Epithelial cell of prostate (primary cell): ENCODE measurements around the gene EFCAB13.
"Not testable (repeated sequence)": the region's sequence is repeated elsewhere in the genome, so short reads cannot be mapped to it uniquely, and the experiment has no call there.

Experiments
- DNase-seq: peaks from one replicate; pipeline ENCODE4 v3.0.0-alpha.2; 2011; ENCODE audit warnings: low read depth, low spot score
- H3K27ac ChIP-seq: fragments of 450-650 bp; 2 replicates; pipeline ENCODE4 v1.5.1; 2017; ENCODE audit warnings: mild to moderate bottlenecking

The EFCAB13 gene

DNA sequence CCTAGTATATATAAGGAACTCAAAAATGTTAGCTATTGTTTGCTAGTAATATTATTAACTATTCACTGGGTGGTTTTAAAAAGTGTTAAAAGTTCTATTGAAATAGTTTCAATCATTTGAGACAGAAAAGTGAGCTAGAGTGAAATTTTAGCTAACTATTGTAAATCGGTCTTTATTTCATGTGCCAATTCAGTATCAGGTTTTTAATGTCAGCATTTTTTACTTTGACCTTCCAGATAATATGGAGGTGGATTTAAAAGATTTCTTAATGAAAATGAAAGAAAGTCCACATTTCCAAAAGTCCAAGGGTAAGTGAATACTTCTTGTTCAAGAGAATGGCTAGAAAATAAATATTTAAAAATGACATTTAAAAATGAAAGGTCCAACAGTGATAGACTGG is 90.9 kb downstream of the EFCAB13 start:
- no peak overlapping the region for H3K27ac ChIP-seq
- no peak for DNase-seq

DNA sequence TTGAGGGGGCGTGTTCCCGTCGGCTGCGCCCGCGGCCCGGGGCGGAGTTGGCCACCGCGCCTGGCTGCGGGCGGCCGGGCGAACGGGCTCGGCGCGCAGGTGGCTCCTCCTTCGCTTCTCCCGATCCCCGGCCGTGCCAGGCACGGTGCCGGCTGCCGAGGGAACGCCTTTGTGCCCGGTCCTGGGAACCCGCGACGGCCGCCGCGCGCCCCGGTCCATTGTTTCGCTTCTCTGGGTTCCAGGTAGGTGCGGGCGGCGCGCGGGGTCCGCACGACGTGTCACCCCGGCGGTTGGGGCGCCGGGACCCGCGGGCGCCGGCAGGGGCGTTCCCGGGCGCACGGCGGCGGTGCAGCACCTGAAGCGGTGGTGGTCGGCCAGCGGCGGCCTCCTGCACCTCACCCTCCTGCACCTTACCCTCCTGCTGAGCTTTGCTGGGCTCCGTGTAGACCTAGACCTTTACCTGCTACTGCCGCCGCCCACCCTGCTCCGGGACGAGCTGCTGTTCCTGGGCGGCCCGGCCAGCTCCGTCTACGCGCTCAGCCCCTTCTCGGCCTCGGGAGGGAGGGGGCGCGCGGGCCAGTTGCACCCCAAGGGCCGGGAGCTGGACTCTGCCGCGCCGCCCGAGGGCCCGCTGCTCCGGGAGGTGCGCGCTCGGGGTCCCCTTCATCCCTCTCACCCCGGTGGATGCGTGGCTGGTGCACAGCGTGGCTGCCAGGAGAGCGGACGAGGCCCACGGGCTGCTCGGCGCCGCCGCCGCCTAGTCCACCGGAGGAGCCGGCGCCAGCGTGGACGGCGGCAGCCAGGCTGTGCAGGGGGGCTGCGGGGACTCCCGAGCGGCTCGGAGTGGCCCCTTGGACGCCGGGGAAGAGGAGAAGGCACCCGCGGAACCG is 99.9 kb downstream of the EFCAB13 start:
- no peak for DNase-seq
- no peak overlapping the region for H3K27ac ChIP-seq

DNA sequence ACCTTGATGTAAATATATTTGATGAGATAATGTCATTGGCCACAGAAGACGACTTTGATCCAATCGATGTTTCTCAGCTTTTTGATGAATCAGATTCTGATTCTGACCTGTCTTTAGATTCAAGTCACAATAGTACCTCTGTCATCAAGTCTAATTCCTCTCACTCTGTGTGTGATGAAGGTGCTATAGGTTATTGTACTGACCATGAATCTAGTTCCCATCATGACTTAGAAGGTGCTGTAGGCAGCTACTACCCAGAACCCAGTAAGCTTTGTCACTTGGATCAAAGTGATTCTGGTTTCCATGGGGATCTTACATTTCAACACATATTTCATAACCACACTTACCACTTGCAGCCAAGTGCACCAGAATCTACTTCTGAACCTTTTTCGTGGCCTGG is 101.5 kb downstream of the EFCAB13 start:
- DNase-seq, H3K27ac ChIP-seq: not testable (repeated sequence)

DNA sequence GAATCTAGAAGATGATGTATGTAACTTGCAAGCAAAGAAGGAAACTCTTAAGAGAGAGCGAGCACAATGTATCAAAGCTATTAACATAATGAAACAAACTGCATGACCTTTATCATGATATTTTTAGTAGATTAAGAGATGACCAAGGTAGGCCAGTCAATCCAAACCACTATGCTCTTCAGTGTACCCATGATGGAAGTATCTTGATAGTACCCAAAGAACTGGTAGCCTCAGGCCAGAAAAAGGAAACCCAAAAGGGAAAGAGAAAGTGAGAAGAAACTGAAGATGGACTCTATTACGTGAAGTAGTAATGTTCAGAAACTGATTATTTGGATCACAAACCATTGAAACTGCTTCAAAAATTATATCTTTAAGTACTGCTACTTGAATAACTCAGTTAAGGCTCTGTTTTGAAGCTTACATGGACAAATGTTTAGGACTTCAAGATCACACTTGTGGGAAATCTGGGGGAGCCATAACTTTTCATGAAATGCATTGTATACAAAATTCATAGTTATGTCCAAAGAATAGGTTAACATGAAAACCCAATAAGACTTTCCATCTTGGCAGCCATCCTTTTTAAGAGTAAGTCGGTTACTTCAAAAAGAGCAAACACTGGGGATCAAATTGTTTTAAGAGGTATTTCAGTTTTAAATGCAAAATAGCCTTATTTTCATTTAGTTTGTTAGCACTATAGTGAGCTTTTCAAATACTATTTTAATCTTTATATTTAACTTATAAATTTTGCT is 102.3 kb downstream of the EFCAB13 start:
- DNase-seq, H3K27ac ChIP-seq: not testable (repeated sequence)

DNA sequence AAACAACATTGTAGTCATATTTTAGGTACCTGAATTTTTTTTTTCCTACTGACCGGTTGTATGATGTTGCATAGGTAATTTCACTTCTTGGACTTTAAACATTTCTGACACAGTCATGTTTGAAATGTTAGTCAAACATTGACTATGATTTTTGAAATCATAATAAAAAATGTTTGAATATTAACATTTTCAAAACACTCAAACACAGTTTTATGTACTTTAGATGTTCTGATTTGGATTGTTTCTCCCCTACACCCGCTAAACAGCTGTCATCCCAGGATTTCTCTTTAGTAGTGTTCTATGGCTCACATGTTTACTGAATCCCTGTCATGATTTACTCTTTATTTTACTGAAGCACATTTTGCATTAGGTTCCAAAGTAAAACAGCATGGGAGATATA is 104.2 kb downstream of the EFCAB13 start:
- no peak for DNase-seq
- no peak overlapping the region for H3K27ac ChIP-seq

DNA sequence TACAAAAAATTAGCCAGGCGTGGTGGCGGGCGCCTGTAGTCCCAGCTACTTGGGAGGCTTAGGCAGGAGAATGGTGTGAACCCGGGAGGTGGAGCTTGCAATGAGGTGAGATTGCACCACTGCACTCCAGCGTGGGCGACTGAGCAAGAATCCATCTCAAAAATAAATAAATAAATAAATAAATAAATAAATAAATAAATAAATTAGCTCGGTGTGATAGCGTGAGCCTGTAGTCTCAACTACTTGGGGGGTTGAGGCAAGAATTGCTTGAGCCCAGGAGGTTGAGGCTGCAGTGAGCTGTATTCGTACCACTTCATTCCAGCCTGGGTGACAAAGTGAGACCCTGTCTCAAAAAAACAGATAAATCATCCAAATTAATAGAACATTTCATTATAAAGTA is 108.5 kb downstream of the EFCAB13 start:
- not testable (repeated sequence) for DNase-seq, H3K27ac ChIP-seq

DNA sequence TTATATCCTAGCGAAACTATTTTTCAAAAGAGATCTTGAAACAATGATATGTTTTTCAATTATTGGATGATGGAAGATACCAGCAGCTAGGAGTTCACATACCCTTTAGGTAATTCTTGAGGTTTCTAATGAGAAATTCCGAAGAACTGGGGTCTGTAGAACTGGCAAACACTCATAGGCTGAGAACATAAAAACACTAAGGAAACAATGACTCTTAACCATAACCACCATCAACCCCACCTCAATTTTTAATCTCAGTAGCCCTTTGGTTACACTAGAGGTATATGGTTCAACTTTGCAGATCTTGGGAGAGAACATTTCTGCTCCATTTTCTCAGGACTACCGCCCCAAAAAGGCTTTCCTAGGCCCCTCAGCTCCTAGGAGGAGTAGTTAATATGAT is 141.4 kb downstream of the EFCAB13 start:
- no peak for DNase-seq
- no peak overlapping the region for H3K27ac ChIP-seq

DNA sequence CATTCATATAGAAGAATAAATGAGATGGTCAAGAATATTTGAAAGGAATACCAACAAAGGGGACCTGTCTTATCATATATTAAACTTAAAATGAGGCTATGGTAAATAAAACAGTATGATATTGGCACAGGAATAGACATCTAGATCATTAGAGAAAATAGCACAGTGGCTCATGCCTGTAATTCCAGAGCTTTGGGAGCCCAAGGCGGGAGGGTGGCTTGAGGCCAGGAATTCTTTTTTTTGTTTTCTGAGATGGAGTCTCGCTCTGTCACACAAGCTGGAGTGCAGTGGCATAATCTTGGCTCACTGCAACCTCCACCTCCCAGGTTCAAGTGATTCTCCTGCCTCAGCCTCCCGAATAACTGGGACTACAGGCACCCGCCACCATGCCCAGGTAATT is 143.2 kb downstream of the EFCAB13 start:
- H3K27ac ChIP-seq: not testable (repeated sequence)

DNA sequence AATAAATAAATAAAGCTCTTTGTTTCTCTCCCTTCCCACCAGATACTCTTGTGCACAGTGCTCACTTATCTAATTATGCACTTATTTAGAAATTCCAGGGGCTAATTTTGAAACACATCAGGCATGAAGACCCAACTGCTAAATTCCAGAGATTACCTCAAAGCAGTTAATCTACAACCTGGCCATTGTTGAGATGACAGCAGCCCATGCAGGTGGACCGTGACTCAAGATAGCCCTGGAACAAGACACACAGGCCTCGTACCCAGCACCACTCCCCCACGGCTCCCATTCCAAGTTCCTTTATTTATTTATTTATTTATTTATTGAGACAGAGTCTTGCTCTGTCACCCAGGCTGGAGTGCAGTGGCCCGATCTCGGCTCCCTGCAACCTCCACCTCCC is 147.1 kb downstream of the EFCAB13 start:
- no peak for DNase-seq
- no peak overlapping the region for H3K27ac ChIP-seq

More for the DNA sequence above, 143.2 kb downstream of the EFCAB13 start:
- DNase-seq: not testable (repeated sequence)

DNA sequence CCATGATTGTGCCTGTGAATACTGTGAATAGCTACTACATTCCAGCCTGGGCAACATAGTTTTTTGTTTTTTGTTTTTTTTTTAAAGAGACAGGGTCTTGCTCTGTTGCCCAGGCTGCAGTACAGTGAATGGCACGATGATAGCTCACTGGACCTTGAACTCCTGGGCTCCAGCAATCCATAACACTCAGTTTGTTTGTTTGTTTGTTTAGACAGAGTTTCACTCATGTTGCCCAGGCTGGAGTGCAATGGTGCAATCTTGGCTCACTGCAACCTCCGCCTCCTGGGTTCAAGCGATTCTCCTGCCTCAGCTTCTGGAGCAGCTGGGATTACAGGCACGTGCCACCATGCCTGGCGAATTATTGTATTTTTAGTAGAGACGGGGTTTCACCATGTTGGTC is 148.3 kb downstream of the EFCAB13 start:
- H3K27ac ChIP-seq, DNase-seq: not testable (repeated sequence)
